Measurements from ENCODE around the gene LMOD2. TPM values are rescaled to one million over a fixed set of nuclear protein-coding genes. Genes with fewer than 3 reads are reported as not detected.

The LMOD2 gene
- total and polyA plus RNA-seq, 3 experiments from 2014 or later = not detected

- Histone ChIP-seq H3K4me1 (ENCODE audit: insufficient read depth, low read length) (no peaks in the 10 kb centered on the region), H3K27ac (ENCODE audit: low read depth, low read length) (no peak overlapping the region), H3K4me3 (ENCODE audit: low read length) (no peak overlapping the region), H3K9me3 (ENCODE audit: low read length) (no peaks in the 10 kb centered on the region), H3K36me3 (ENCODE audit: insufficient read depth, low read length) (no peaks in the 10 kb centered on the region), H3K27me3 (ENCODE audit: insufficient read depth, low read length, poor library complexity, severe bottlenecking) (peaks cover 3% of the 10 kb centered on the region)
- ChIA-PET POLR2A (no interaction called here), CTCF (interaction anchor here (1.1 to 1.3 kb wide), 2 partner anchors 20 to 219 kb away, joined by 3 read pairs; no protein-coding TSS in a partner anchor)
- Mint-ChIP-seq H3K36me3 (peaks cover 0 to 1% (median 0%) of the 10 kb centered on the region in 3 donors), H3K9me3 (no peaks in the 10 kb centered on the region), H3K27me3 (peaks cover 16 to 45% of the 10 kb centered on the region in 2 donors), H3K4me1 (no peaks in the 10 kb centered on the region), H3K27ac (no peak overlapping the region), H3K4me3 (no peak overlapping the region)
- DNase-seq = no peak
Observed at GRCh38 chr7:123645516-123645915, 10.2 kb upstream of the LMOD2 start.

GRCh38 chr7:123647106-123647730, 8.4 kb upstream of the LMOD2 start:
- peaks cover 17 to 35% of the 10 kb centered on the region in 2 donors for H3K27me3 Mint-ChIP-seq
- Histone ChIP-seq H3K27me3 (ENCODE audit: insufficient read depth, low read length, poor library complexity, severe bottlenecking) (peaks cover 3% of the 10 kb centered on the region), H3K4me1 (ENCODE audit: insufficient read depth, low read length) (no peaks in the 10 kb centered on the region), H3K9me3 (ENCODE audit: low read length) (no peaks in the 10 kb centered on the region), H3K4me3 (ENCODE audit: low read length) (no peak overlapping the region), H3K36me3 (ENCODE audit: insufficient read depth, low read length) (no peaks in the 10 kb centered on the region), H3K27ac (ENCODE audit: low read depth, low read length) (no peak overlapping the region)
- no peak overlapping the region for H3K27ac Mint-ChIP-seq
- POLR2A ChIA-PET = no interaction called here
- DNase-seq = no peak
- no peaks in the 10 kb centered on the region for H3K4me1 Mint-ChIP-seq
- CTCF ChIA-PET = no interaction called here
- H3K9me3 Mint-ChIP-seq = no peaks in the 10 kb centered on the region
- H3K36me3 Mint-ChIP-seq = peaks cover 0 to 1% (median 0%) of the 10 kb centered on the region in 3 donors
- no peak overlapping the region for H3K4me3 Mint-ChIP-seq

GRCh38 chr7:123649964-123650363, 5.7 kb upstream of the LMOD2 start:
- Histone ChIP-seq H3K36me3 (ENCODE audit: insufficient read depth, low read length) (no peaks in the 10 kb centered on the region), H3K4me3 (ENCODE audit: low read length) (no peak overlapping the region), H3K9me3 (ENCODE audit: low read length) (no peaks in the 10 kb centered on the region), H3K27ac (ENCODE audit: low read depth, low read length) (no peak overlapping the region), H3K27me3 (ENCODE audit: insufficient read depth, low read length, poor library complexity, severe bottlenecking) (no peaks in the 10 kb centered on the region), H3K4me1 (ENCODE audit: insufficient read depth, low read length) (no peaks in the 10 kb centered on the region)
- no peaks in the 10 kb centered on the region for H3K4me1 Mint-ChIP-seq
- H3K36me3 Mint-ChIP-seq = peaks cover 0 to 1% (median 0%) of the 10 kb centered on the region in 3 donors
- H3K9me3 Mint-ChIP-seq = no peaks in the 10 kb centered on the region
- POLR2A ChIA-PET = no interaction called here
- CTCF ChIA-PET = no interaction called here
- H3K4me3 Mint-ChIP-seq = no peak overlapping the region
- H3K27me3 Mint-ChIP-seq = peaks cover 13 to 23% of the 10 kb centered on the region in 2 donors
- H3K27ac Mint-ChIP-seq = no peak overlapping the region
- no peak for DNase-seq

- Mint-ChIP-seq H3K4me3 (no peak overlapping the region), H3K27me3 (peaks cover 12 to 19% of the 10 kb centered on the region in 2 donors), H3K36me3 (peaks cover 0 to 1% (median 0%) of the 10 kb centered on the region in 3 donors), H3K4me1 (no peaks in the 10 kb centered on the region), H3K27ac (no peak overlapping the region), H3K9me3 (no peaks in the 10 kb centered on the region)
- Histone ChIP-seq H3K27me3 (ENCODE audit: insufficient read depth, low read length, poor library complexity, severe bottlenecking) (no peaks in the 10 kb centered on the region), H3K9me3 (ENCODE audit: low read length) (no peaks in the 10 kb centered on the region), H3K4me1 (ENCODE audit: insufficient read depth, low read length) (no peaks in the 10 kb centered on the region), H3K27ac (ENCODE audit: low read depth, low read length) (no peak overlapping the region), H3K36me3 (ENCODE audit: insufficient read depth, low read length) (no peaks in the 10 kb centered on the region), H3K4me3 (ENCODE audit: low read length) (no peak overlapping the region)
- no peak for DNase-seq
- ChIA-PET CTCF (no interaction called here), POLR2A (no interaction called here)
Observed at GRCh38 chr7:123650595-123650994, 5.1 kb upstream of the LMOD2 start.

- H3K4me3 Mint-ChIP-seq = no peak overlapping the region
- no peak overlapping the region for H3K4me3 ChIP-seq (ENCODE audit: low read length)
- H3K27me3 Mint-ChIP-seq = peaks cover 8 to 14% of the 10 kb centered on the region in 2 donors
- no peak overlapping the region for H3K27ac Mint-ChIP-seq
- peaks cover 4% of the 10 kb centered on the region for H3K27me3 ChIP-seq (ENCODE audit: insufficient read depth, low read length, poor library complexity, severe bottlenecking)
- H3K9me3 ChIP-seq (ENCODE audit: low read length) = no peaks in the 10 kb centered on the region
- no peaks in the 10 kb centered on the region for H3K4me1 ChIP-seq (ENCODE audit: insufficient read depth, low read length)
- ChIA-PET POLR2A (no interaction called here), CTCF (no interaction called here)
- H3K36me3 Mint-ChIP-seq = no peaks in the 10 kb centered on the region
- no peak for DNase-seq
- no peaks in the 10 kb centered on the region for H3K4me1 Mint-ChIP-seq
- no peak overlapping the region for H3K27ac ChIP-seq (ENCODE audit: low read depth, low read length)
- H3K9me3 Mint-ChIP-seq = no peaks in the 10 kb centered on the region
- H3K36me3 ChIP-seq (ENCODE audit: insufficient read depth, low read length) = no peaks in the 10 kb centered on the region
Observed at GRCh38 chr7:123652406-123652805, 3.3 kb upstream of the LMOD2 start.

- no peak for DNase-seq
- Mint-ChIP-seq H3K4me1 (no peaks in the 10 kb centered on the region), H3K9me3 (no peaks in the 10 kb centered on the region), H3K4me3 (no peak overlapping the region), H3K36me3 (no peaks in the 10 kb centered on the region), H3K27ac (no peak overlapping the region), H3K27me3 (peaks cover 7 to 9% of the 10 kb centered on the region in 2 donors)
- POLR2A ChIA-PET = no interaction called here
- no peaks in the 10 kb centered on the region for H3K36me3 ChIP-seq (ENCODE audit: insufficient read depth, low read length)
- no peaks in the 10 kb centered on the region for H3K9me3 ChIP-seq (ENCODE audit: low read length)
- H3K4me1 ChIP-seq (ENCODE audit: insufficient read depth, low read length) = no peaks in the 10 kb centered on the region
- H3K4me3 ChIP-seq (ENCODE audit: low read length) = no peak overlapping the region
- H3K27me3 ChIP-seq (ENCODE audit: insufficient read depth, low read length, poor library complexity, severe bottlenecking) = peaks cover 4% of the 10 kb centered on the region
- CTCF ChIA-PET = no interaction called here
- H3K27ac ChIP-seq (ENCODE audit: low read depth, low read length) = no peak overlapping the region
Observed at GRCh38 chr7:123653162-123653561, 2.5 kb upstream of the LMOD2 start.

- CTCF ChIA-PET = no interaction called here
- H3K9me3 Mint-ChIP-seq = peaks cover 0 to under 1% (median 0%) of the 10 kb centered on the region in 5 donors
- H3K4me1 Mint-ChIP-seq = no peaks in the 10 kb centered on the region
Observed at GRCh38 chr7:123656544-123657303, 1.1 kb downstream of the LMOD2 start.

GRCh38 chr7:123657304-123657685, 1.6 kb downstream of the LMOD2 start:
- CTCF ChIA-PET = no interaction called here
- Histone ChIP-seq H3K4me3 (ENCODE audit: low read length) (no peak overlapping the region), H3K36me3 (ENCODE audit: insufficient read depth, low read length) (no peaks in the 10 kb centered on the region), H3K27me3 (ENCODE audit: insufficient read depth, low read length, poor library complexity, severe bottlenecking) (peaks cover 4% of the 10 kb centered on the region), H3K9me3 (ENCODE audit: low read length) (no peaks in the 10 kb centered on the region), H3K4me1 (ENCODE audit: insufficient read depth, low read length) (no peaks in the 10 kb centered on the region), H3K27ac (ENCODE audit: low read depth, low read length) (no peak overlapping the region)
- Mint-ChIP-seq H3K27me3 (peaks cover 9 to 17% of the 10 kb centered on the region in 2 donors), H3K36me3 (peaks cover 0 to 4% (median 0%) of the 10 kb centered on the region in 3 donors), H3K9me3 (peaks cover 0 to 2% (median 0%) of the 10 kb centered on the region in 5 donors), H3K27ac (no peak overlapping the region), H3K4me3 (no peak overlapping the region), H3K4me1 (no peaks in the 10 kb centered on the region)
- POLR2A ChIA-PET = no interaction called here
- DNase-seq = no peak

More at GRCh38 chr7:123656544-123657303, 1.1 kb downstream of the LMOD2 start:
- POLR2A ChIA-PET = no interaction called here
- Histone ChIP-seq H3K4me1 (ENCODE audit: insufficient read depth, low read length) (no peaks in the 10 kb centered on the region), H3K9me3 (ENCODE audit: low read length) (no peaks in the 10 kb centered on the region), H3K27me3 (ENCODE audit: insufficient read depth, low read length, poor library complexity, severe bottlenecking) (peaks cover 4% of the 10 kb centered on the region), H3K36me3 (ENCODE audit: insufficient read depth, low read length) (no peaks in the 10 kb centered on the region), H3K27ac (ENCODE audit: low read depth, low read length) (no peak overlapping the region), H3K4me3 (ENCODE audit: low read length) (no peak overlapping the region)
- H3K36me3 Mint-ChIP-seq = peaks cover 0 to 1% (median 0%) of the 10 kb centered on the region in 3 donors
- H3K27me3 Mint-ChIP-seq = peaks cover 9 to 11% of the 10 kb centered on the region in 2 donors
- DNase-seq = no peak
- H3K27ac Mint-ChIP-seq = no peak overlapping the region
- H3K4me3 Mint-ChIP-seq = no peak overlapping the region
